RWPE2 (cell line): Measurements from ENCODE around the gene DHX34.

Source experiments
- ATAC-seq: fragments of 200-7000 bp; cut with Tn5 transposase; 3 replicates; pipeline ENCODE4 v1.9.1; 2021; ENCODE audit warnings: low read depth
- DNase-seq: peaks from one replicate; pipeline ENCODE4 v3.0.0-alpha.2; 2020; ENCODE audit warnings: low spot score
- H3K27ac ChIP-seq: fragments of 450-650 bp; 2 replicates; pipeline ENCODE4 v1.5.1; 2017; ENCODE audit warnings: mild to moderate bottlenecking; ENCODE audit not compliant: poor library complexity, severe bottlenecking
- H3K27me3 ChIP-seq: fragments of 250-450 bp; sonication (Bioruptor Pico); 2 replicates; pipeline ENCODE4 v1.5.1; 2021; ENCODE audit warnings: mild to moderate bottlenecking, moderate library complexity; ENCODE audit not compliant: insufficient read depth, poor library complexity, severe bottlenecking
- H3K36me3 ChIP-seq: fragments of 250-450 bp; sonication (Bioruptor Pico); 2 replicates; pipeline ENCODE4 v1.5.1; 2020; ENCODE audit warnings: low read depth, mild to moderate bottlenecking, moderate library complexity
- H3K4me1 ChIP-seq: fragments of 250-450 bp; sonication (Bioruptor Pico); 2 replicates; pipeline ENCODE4 v1.5.1; 2021; ENCODE audit warnings: mild to moderate bottlenecking, moderate library complexity; ENCODE audit not compliant: insufficient read depth, poor library complexity, severe bottlenecking
- H3K4me3 ChIP-seq: fragments of 250-450 bp; sonication (Bioruptor Pico); 2 replicates; pipeline ENCODE4 v1.5.1; 2021; ENCODE audit warnings: mild to moderate bottlenecking, moderate library complexity; ENCODE audit not compliant: severe bottlenecking
- H3K9me3 ChIP-seq: fragments of 250-450 bp; sonication (Bioruptor Pico); 2 replicates; pipeline ENCODE4 v1.5.1; 2021; ENCODE audit warnings: mild to moderate bottlenecking, moderate library complexity; ENCODE audit not compliant: severe bottlenecking
- CTCF ChIP-seq: fragments of 450-650 bp; IDR thresholded peaks from one replicate; pipeline ENCODE4 v1.5.1; 2017; ENCODE audit warnings: mild to moderate bottlenecking, moderate library complexity; ENCODE audit not compliant: poor library complexity, severe bottlenecking

The DHX34 gene

GRCh38 chr19:47306303-47306702 lies 42.8 kb upstream of the DHX34 start:
- H3K27ac ChIP-seq = no peak overlapping the region
- TF ChIP-seq CTCF = no peak
- H3K9me3 ChIP-seq = no peaks in the 10 kb centered on the region

GRCh38 chr19:47309038-47309437 lies 40.1 kb upstream of the DHX34 start:
- Histone ChIP-seq H3K9me3 (no peaks in the 10 kb centered on the region), H3K27me3 (no peaks in the 10 kb centered on the region), H3K4me1 (peaks cover 9% of the 10 kb centered on the region), H3K27ac (no peak overlapping the region), H3K36me3 (no peaks in the 10 kb centered on the region), H3K4me3 (no peak overlapping the region)
- ATAC-seq = no peak
- no peak for DNase-seq
- TF ChIP-seq CTCF = no peak

More at GRCh38 chr19:47306303-47306702, 42.8 kb upstream of the DHX34 start:
- Histone ChIP-seq H3K4me1 (peaks cover 6% of the 10 kb centered on the region), H3K27me3 (no peaks in the 10 kb centered on the region), H3K36me3 (no peaks in the 10 kb centered on the region), H3K4me3 (no peak overlapping the region)
- DNase-seq (no peak), ATAC-seq (no peak)

GRCh38 chr19:47309608-47310007 lies 39.5 kb upstream of the DHX34 start, which contains the start of gene C5AR1:
Gene C5AR1, plus strand, starts transcription at chr19:47309861. Its CDS starts 35 bp downstream, at chr19:47309896.
- peaks cover 9% of the 10 kb centered on the region for H3K4me1 ChIP-seq
- DNase-seq (no peak), ATAC-seq (no peak)
- no peaks in the 10 kb centered on the region for H3K9me3 ChIP-seq
- no peak for TF ChIP-seq CTCF
- H3K27ac ChIP-seq = peak within 1 kb of the TSS; percentile 7
- no peak within 1 kb of the TSS for H3K4me3 ChIP-seq
- H3K36me3 ChIP-seq = no peaks in the 10 kb centered on the region
- H3K27me3 ChIP-seq = no peaks in the 10 kb centered on the region

GRCh38 chr19:47310323-47310722 lies 38.8 kb upstream of the DHX34 start:
- H3K27me3 ChIP-seq = no peaks in the 10 kb centered on the region
- H3K4me1 ChIP-seq = peaks cover 9% of the 10 kb centered on the region
- peak overlapping the region; percentile 7 for H3K27ac ChIP-seq
- H3K9me3 ChIP-seq = no peaks in the 10 kb centered on the region
- H3K36me3 ChIP-seq = no peaks in the 10 kb centered on the region
- ATAC-seq = no peak
- TF ChIP-seq CTCF = no peak
- no peak overlapping the region for H3K4me3 ChIP-seq
- DNase-seq = no peak

- ATAC-seq (peak; percentile 58), DNase-seq (peak; percentile 83)
- peaks cover 12% of the 10 kb centered on the region for H3K4me1 ChIP-seq
- no peaks in the 10 kb centered on the region for H3K27me3 ChIP-seq
- no peaks in the 10 kb centered on the region for H3K36me3 ChIP-seq
- H3K27ac ChIP-seq = peak overlapping the region; percentile 7
- H3K4me3 ChIP-seq = no peak overlapping the region
- no peak for TF ChIP-seq CTCF
- no peaks in the 10 kb centered on the region for H3K9me3 ChIP-seq
Observed at GRCh38 chr19:47310819-47311218, 38.3 kb upstream of the DHX34 start.
